GM19025 (cell line): ENCODE measurements around the gene PNMA1.

Source experiments
- ATAC-seq: cut with Tn5 transposase; IDR thresholded peaks from one replicate; pipeline ENCODE4 v1.9.1; 2021; ENCODE audit warnings: mild to moderate bottlenecking, low read depth, moderate library complexity; ENCODE audit not compliant: unreplicated experiment

The PNMA1 gene

GRCh38 chr14:73739174-73739898 is 25.2 kb upstream of the PNMA1 start:
- no peak for ATAC-seq

- no peak for ATAC-seq
Observed at GRCh38 chr14:73738518-73739173, 24.5 kb upstream of the PNMA1 start.

- no peak for ATAC-seq
Observed at GRCh38 chr14:73736842-73737241, 22.7 kb upstream of the PNMA1 start.

- ATAC-seq: no peak
Observed at GRCh38 chr14:73732006-73732405, 17.8 kb upstream of the PNMA1 start.

GRCh38 chr14:73731111-73731510 is 16.9 kb upstream of the PNMA1 start:
- ATAC-seq: no peak

- no peak for ATAC-seq
Observed at GRCh38 chr14:73729556-73730265, 15.5 kb upstream of the PNMA1 start.

- ATAC-seq: no peak
Observed at GRCh38 chr14:73728717-73729330, 14.6 kb upstream of the PNMA1 start.

- ATAC-seq: no peak
Observed at GRCh38 chr14:73727166-73727565, 13.0 kb upstream of the PNMA1 start.

GRCh38 chr14:73726025-73726961 is 12.1 kb upstream of the PNMA1 start:
- no peak for ATAC-seq

GRCh38 chr14:73725116-73726024 is 11.2 kb upstream of the PNMA1 start:
- ATAC-seq: no peak

GRCh38 chr14:73724696-73725095 is 10.5 kb upstream of the PNMA1 start:
- no peak for ATAC-seq

- ATAC-seq: peak; percentile 43
Observed at GRCh38 chr14:73723797-73724661, 9.8 kb upstream of the PNMA1 start.

- ATAC-seq: peak; percentile 47
Observed at GRCh38 chr14:73723406-73723796, 9.2 kb upstream of the PNMA1 start.

- no peak for ATAC-seq
Observed at GRCh38 chr14:73722581-73722980, 8.4 kb upstream of the PNMA1 start.

GRCh38 chr14:73721101-73721821 is 7.1 kb upstream of the PNMA1 start:
- no peak for ATAC-seq

- ATAC-seq: no peak
Observed at GRCh38 chr14:73720636-73721035, 6.5 kb upstream of the PNMA1 start.

- no peak for ATAC-seq
Observed at GRCh38 chr14:73719791-73720190, 5.6 kb upstream of the PNMA1 start.

GRCh38 chr14:73719361-73719760 is 5.2 kb upstream of the PNMA1 start:
- no peak for ATAC-seq
